ENCODE measurements around the gene CDH4. TPM values are rescaled to one million over a fixed set of nuclear protein-coding genes. Genes with fewer than 3 reads are reported as not detected.

CDH4 gene
- total RNA-seq, 1 experiment from 2014 or later, result 5.3 TPM

GRCh38 chr20:61254881-61255626 lies 3.0 kb downstream of the CDH4 start:
- Mint-ChIP-seq H3K4me3 (peak overlapping the region; percentile 79; the same call in 1 of the 2 replicates), H3K27me3 (ENCODE audit: low read depth) (peaks cover 68% of the 10 kb centered on the region), H3K9me3 (peaks cover 12% of the 10 kb centered on the region), H3K27ac (no peak overlapping the region), H3K36me3 (peaks cover 34% of the 10 kb centered on the region), H3K4me1 (peaks cover 19% of the 10 kb centered on the region)
- ChIA-PET POLR2A (no interaction called here), CTCF (no interaction called here)
- no peak for ATAC-seq
- TF ChIP-seq E2F1 (CRISPR knock-in tag; IDR thresholded peaks at IDR 0.05) (no peak), STAT6 (CRISPR knock-in tag; conservative IDR thresholded peaks at IDR 0.05; ENCODE audit: low read depth) (no peak), PRRX2 (CRISPR knock-in tag; IDR thresholded peaks at IDR 0.05) (no peak), ZNF396 (CRISPR knock-in tag; IDR thresholded peaks at IDR 0.05; ENCODE audit: borderline replicate concordance) (no peak)
- TF ChIP-seq, protein P1, sequence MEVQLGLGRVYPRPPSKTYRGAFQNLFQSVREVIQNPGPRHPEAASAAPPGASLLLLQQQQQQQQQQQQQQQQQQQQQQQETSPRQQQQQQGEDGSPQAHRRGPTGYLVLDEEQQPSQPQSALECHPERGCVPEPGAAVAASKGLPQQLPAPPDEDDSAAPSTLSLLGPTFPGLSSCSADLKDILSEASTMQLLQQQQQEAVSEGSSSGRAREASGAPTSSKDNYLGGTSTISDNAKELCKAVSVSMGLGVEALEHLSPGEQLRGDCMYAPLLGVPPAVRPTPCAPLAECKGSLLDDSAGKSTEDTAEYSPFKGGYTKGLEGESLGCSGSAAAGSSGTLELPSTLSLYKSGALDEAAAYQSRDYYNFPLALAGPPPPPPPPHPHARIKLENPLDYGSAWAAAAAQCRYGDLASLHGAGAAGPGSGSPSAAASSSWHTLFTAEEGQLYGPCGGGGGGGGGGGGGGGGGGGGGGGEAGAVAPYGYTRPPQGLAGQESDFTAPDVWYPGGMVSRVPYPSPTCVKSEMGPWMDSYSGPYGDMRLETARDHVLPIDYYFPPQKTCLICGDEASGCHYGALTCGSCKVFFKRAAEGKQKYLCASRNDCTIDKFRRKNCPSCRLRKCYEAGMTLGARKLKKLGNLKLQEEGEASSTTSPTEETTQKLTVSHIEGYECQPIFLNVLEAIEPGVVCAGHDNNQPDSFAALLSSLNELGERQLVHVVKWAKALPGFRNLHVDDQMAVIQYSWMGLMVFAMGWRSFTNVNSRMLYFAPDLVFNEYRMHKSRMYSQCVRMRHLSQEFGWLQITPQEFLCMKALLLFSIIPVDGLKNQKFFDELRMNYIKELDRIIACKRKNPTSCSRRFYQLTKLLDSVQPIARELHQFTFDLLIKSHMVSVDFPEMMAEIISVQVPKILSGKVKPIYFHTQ (CRISPR knock-in tag; IDR thresholded peaks at IDR 0.05), result no peak
- no peak for DNase-seq (ENCODE audit: low spot score)

DNA sequence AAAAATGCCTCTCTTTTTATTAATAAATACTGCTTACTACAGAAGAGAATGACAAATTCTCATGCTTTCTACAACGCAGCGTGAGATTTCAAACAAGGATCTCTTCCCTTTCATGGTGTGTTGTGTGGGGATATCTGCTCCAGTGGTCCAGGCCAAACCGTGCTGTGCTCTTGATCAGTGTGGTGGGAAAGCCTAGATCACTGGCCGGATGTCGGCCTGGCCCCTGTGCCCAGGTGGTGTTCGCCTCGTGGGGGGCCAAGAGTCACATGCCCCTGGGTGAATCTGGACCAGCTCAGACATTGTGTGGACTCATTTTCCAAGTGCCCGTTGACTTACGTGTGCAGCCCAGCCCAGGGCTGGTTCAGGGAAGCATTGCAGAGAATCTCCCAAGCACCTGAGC lies 4.3 kb downstream of the CDH4 start:
- ChIA-PET POLR2A (no interaction called here), CTCF (no interaction called here)
- Mint-ChIP-seq H3K36me3 (peaks cover 36% of the 10 kb centered on the region), H3K9me3 (peaks cover 13% of the 10 kb centered on the region), H3K27me3 (ENCODE audit: low read depth) (peaks cover 64% of the 10 kb centered on the region), H3K27ac (no peak overlapping the region), H3K4me1 (peaks cover 14% of the 10 kb centered on the region), H3K4me3 (no peak overlapping the region)
- DNase-seq (ENCODE audit: low spot score) (no peak), ATAC-seq (no peak)
- TF ChIP-seq ZNF219 (CRISPR knock-in tag; IDR thresholded peaks at IDR 0.05; ENCODE audit: borderline replicate concordance) (no peak), TCF7 (CRISPR knock-in tag; IDR thresholded peaks at IDR 0.05; ENCODE audit: low read depth) (no peak), NR3C1 (CRISPR knock-in tag; conservative IDR thresholded peaks at IDR 0.05; ENCODE audit: low read depth) (no peak), E2F1 (CRISPR knock-in tag; IDR thresholded peaks at IDR 0.05) (no peak), NFYB (CRISPR knock-in tag; conservative IDR thresholded peaks at IDR 0.05; ENCODE audit: low read depth) (no peak), RELA (CRISPR knock-in tag; IDR thresholded peaks at IDR 0.05; ENCODE audit: borderline replicate concordance) (no peak), MLX (CRISPR knock-in tag; IDR thresholded peaks at IDR 0.05) (no peak), ZNF138 (CRISPR knock-in tag; conservative IDR thresholded peaks at IDR 0.05) (no peak), ATF1 (CRISPR knock-in tag; IDR thresholded peaks at IDR 0.05) (no peak)
- TF ChIP-seq, protein P2, sequence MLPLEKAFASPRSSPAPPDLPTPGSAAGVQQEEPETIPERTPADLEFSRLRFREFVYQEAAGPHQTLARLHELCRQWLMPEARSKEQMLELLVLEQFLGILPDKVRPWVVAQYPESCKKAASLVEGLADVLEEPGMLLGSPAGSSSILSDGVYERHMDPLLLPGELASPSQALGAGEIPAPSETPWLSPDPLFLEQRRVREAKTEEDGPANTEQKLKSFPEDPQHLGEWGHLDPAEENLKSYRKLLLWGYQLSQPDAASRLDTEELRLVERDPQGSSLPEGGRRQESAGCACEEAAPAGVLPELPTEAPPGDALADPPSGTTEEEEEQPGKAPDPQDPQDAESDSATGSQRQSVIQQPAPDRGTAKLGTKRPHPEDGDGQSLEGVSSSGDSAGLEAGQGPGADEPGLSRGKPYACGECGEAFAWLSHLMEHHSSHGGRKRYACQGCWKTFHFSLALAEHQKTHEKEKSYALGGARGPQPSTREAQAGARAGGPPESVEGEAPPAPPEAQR (CRISPR knock-in tag; IDR thresholded peaks at IDR 0.05), result no peak
- TF ChIP-seq, protein P3, sequence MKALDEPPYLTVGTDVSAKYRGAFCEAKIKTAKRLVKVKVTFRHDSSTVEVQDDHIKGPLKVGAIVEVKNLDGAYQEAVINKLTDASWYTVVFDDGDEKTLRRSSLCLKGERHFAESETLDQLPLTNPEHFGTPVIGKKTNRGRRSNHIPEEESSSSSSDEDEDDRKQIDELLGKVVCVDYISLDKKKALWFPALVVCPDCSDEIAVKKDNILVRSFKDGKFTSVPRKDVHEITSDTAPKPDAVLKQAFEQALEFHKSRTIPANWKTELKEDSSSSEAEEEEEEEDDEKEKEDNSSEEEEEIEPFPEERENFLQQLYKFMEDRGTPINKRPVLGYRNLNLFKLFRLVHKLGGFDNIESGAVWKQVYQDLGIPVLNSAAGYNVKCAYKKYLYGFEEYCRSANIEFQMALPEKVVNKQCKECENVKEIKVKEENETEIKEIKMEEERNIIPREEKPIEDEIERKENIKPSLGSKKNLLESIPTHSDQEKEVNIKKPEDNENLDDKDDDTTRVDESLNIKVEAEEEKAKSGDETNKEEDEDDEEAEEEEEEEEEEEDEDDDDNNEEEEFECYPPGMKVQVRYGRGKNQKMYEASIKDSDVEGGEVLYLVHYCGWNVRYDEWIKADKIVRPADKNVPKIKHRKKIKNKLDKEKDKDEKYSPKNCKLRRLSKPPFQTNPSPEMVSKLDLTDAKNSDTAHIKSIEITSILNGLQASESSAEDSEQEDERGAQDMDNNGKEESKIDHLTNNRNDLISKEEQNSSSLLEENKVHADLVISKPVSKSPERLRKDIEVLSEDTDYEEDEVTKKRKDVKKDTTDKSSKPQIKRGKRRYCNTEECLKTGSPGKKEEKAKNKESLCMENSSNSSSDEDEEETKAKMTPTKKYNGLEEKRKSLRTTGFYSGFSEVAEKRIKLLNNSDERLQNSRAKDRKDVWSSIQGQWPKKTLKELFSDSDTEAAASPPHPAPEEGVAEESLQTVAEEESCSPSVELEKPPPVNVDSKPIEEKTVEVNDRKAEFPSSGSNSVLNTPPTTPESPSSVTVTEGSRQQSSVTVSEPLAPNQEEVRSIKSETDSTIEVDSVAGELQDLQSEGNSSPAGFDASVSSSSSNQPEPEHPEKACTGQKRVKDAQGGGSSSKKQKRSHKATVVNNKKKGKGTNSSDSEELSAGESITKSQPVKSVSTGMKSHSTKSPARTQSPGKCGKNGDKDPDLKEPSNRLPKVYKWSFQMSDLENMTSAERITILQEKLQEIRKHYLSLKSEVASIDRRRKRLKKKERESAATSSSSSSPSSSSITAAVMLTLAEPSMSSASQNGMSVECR (CRISPR knock-in tag; IDR thresholded peaks at IDR 0.05; ENCODE audit: borderline replicate concordance), result no peak
- TF ChIP-seq, protein P4, sequence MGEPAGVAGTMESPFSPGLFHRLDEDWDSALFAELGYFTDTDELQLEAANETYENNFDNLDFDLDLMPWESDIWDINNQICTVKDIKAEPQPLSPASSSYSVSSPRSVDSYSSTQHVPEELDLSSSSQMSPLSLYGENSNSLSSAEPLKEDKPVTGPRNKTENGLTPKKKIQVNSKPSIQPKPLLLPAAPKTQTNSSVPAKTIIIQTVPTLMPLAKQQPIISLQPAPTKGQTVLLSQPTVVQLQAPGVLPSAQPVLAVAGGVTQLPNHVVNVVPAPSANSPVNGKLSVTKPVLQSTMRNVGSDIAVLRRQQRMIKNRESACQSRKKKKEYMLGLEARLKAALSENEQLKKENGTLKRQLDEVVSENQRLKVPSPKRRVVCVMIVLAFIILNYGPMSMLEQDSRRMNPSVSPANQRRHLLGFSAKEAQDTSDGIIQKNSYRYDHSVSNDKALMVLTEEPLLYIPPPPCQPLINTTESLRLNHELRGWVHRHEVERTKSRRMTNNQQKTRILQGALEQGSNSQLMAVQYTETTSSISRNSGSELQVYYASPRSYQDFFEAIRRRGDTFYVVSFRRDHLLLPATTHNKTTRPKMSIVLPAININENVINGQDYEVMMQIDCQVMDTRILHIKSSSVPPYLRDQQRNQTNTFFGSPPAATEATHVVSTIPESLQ (CRISPR knock-in tag; IDR thresholded peaks at IDR 0.05), result no peak
